Right lung (tissue), 5 donors: ENCODE measurements around the gene C11orf68. TPM values are rescaled to one million over a fixed set of nuclear protein-coding genes. Genes with fewer than 3 reads are reported as not detected.

Experiments
- DNase-seq, 2 donors: peaks; one replicate each; pipeline ENCODE4 v3.0.0-alpha.2; 2013
- polyA plus RNA-seq, 5 donors: library from polyadenylated mRNA; unstranded; fragments of 120-200 nt; gene quantifications; one replicate each; pipeline versions ENCODE4 v1.2.1 to v1.2.3, GENCODE V29; 2013; ENCODE audit warnings: inconsistent platforms in 1 of 5, low replicate concordance in 1 of 5; ENCODE audit not compliant: insufficient read length in 5 of 5, insufficient read depth in 1 of 5

Gene C11orf68
- polyA plus RNA-seq, 5 donors: 29.8 to 44.0 (median 38.6) TPM

- DNase-seq: no peak
Observed at GRCh38 chr11:65879617-65880016, 39.2 kb downstream of the C11orf68 start, which contains the start of gene CTSW. TSS of gene CTSW (plus strand) at chr11:65879837. CDS start at chr11:65879855, 18 bp downstream.

- peak; percentile 95 for DNase-seq
Observed at GRCh38 chr11:65873318-65874156, 45.3 kb downstream of the C11orf68 start.

GRCh38 chr11:65872586-65873317 lies 46.1 kb downstream of the C11orf68 start, which contains the start of gene EFEMP2:
TSS of gene EFEMP2 (minus strand) at chr11:65872800. CDS start at chr11:65872354, 446 bp downstream.
- DNase-seq: peak; percentile 76 to 80

GRCh38 chr11:65871811-65872548 lies 46.9 kb downstream of the C11orf68 start:
- no peak for DNase-seq

GRCh38 chr11:65870706-65871681 lies 47.9 kb downstream of the C11orf68 start:
- DNase-seq: no peak

GRCh38 chr11:65870307-65870658 lies 48.6 kb downstream of the C11orf68 start:
- no peak for DNase-seq

- DNase-seq: no peak
Observed at GRCh38 chr11:65869643-65870306, 49.1 kb downstream of the C11orf68 start.

GRCh38 chr11:65868907-65869306 lies 50.0 kb downstream of the C11orf68 start:
- no peak for DNase-seq

- no peak for DNase-seq
Observed at GRCh38 chr11:65868076-65868667, 50.7 kb downstream of the C11orf68 start.

- DNase-seq: no peak
Observed at GRCh38 chr11:65867284-65868071, 51.4 kb downstream of the C11orf68 start.

Other genes with a start within 250 kb of the C11orf68 start
- 10 to 100 TPM; 52.2 to 68.8 (median 62.9) TPM for gene KAT5, start 206.8 kb downstream of the C11orf68 start, polyA plus RNA-seq
- gene RNASEH2C, start 198.3 kb downstream of the C11orf68 start, polyA plus RNA-seq: 10 to 100 TPM; 32.4 to 67.8 (median 41.4) TPM
- gene AP5B1, start 138.1 kb downstream of the C11orf68 start, polyA plus RNA-seq: 1 to 10 TPM; 2.2 to 4.2 (median 3.4) TPM
- gene OVOL1, start 132.0 kb downstream of the C11orf68 start, polyA plus RNA-seq: under 1 TPM; 0.07 to 0.60 (median 0.29) TPM
- 1 to 10 TPM; 1.6 to 5.2 (median 3.1) TPM for gene SNX32, start 85.1 kb downstream of the C11orf68 start, polyA plus RNA-seq
- gene CFL1, start 60.9 kb downstream of the C11orf68 start, polyA plus RNA-seq: 100 to 1,000 TPM; 574 to 838 (median 723) TPM
- gene MUS81, start 58.6 kb downstream of the C11orf68 start, polyA plus RNA-seq: 10 to 100 TPM; 37.0 to 57.3 (median 48.7) TPM
- gene EFEMP2, start 46.3 kb downstream of the C11orf68 start, polyA plus RNA-seq: 100 to 1,000 TPM; 107 to 194 (median 144) TPM
- gene CTSW, start 39.2 kb downstream of the C11orf68 start, polyA plus RNA-seq: 1 to 10 TPM; 2.6 to 6.3 (median 6.1) TPM
- gene FIBP, start 30.6 kb downstream of the C11orf68 start, polyA plus RNA-seq: 10 to 100 TPM; 72.3 to 87.4 (median 76.5) TPM
- 10 to 100 TPM; 10.2 to 37.1 (median 11.4) TPM for gene CCDC85B, start 28.4 kb downstream of the C11orf68 start, polyA plus RNA-seq
- gene FOSL1, start 18.7 kb downstream of the C11orf68 start, polyA plus RNA-seq: under 1 TPM in 3 of 5 donors, not detected in 2; 0.12 to 0.19 (median 0.13) TPM
- gene DRAP1, start 364 bp upstream of the C11orf68 start, polyA plus RNA-seq: 100 to 1,000 TPM in 1 of 5 donors, 10 to 100 TPM in 4; 66.5 to 143 (median 81.8) TPM
- gene TSGA10IP, start 26.4 kb upstream of the C11orf68 start, polyA plus RNA-seq: under 1 TPM; 0.21 to 0.62 (median 0.44) TPM
- gene SART1, start 42.7 kb upstream of the C11orf68 start, polyA plus RNA-seq: 10 to 100 TPM; 34.7 to 51.6 (median 40.9) TPM
- gene EIF1AD, start 83.1 kb upstream of the C11orf68 start, polyA plus RNA-seq: 10 to 100 TPM; 25.8 to 28.0 (median 26.7) TPM
- gene BANF1, start 83.4 kb upstream of the C11orf68 start, polyA plus RNA-seq: 100 to 1,000 TPM; 200 to 305 (median 225) TPM
- 1 to 10 TPM in 2 of 5 donors, under 1 TPM in 2, not detected in 1; 0.30 to 1.8 (median 1.1) TPM for gene CST6, start 92.9 kb upstream of the C11orf68 start, polyA plus RNA-seq
- under 1 TPM in 1 of 5 donors, not detected in 4; 0.11 TPM for gene CATSPER1, start 107.4 kb upstream of the C11orf68 start, polyA plus RNA-seq
- under 1 TPM; 0.18 to 0.24 (median 0.19) TPM for gene GAL3ST3, start 130.1 kb upstream of the C11orf68 start, polyA plus RNA-seq
- gene SF3B2, start 133.3 kb upstream of the C11orf68 start, polyA plus RNA-seq: 100 to 1,000 TPM; 168 to 227 (median 205) TPM
- gene PACS1, start 151.2 kb upstream of the C11orf68 start, polyA plus RNA-seq: 10 to 100 TPM; 44.7 to 57.6 (median 49.0) TPM